ENCODE data around the gene NHLH2. TPM values are rescaled to one million over a fixed set of nuclear protein-coding genes. Genes with fewer than 3 reads are reported as not detected.

The NHLH2 gene
- total and polyA plus RNA-seq, 5 donors, result not detected

GRCh38 chr1:115837740-115838421, 3.0 kb downstream of the NHLH2 start:
- no peak overlapping the region for H3K27ac ChIP-seq (ENCODE audit: low read length)
- intact Hi-C loops (cut with DNase I), result no loop called here
- DNase-seq (peak in 2 of 3 donors; percentile 51 to 54), ATAC-seq (no peak)
- 4% methylated on average over 80 of the region's 80 CpGs for WGBS
- H3K27me3 ChIP-seq (ENCODE audit: control insufficient read depth, insufficient read depth), result peaks cover 4% of the 10 kb centered on the region
- peaks cover 6% of the 10 kb centered on the region for H3K4me1 ChIP-seq (ENCODE audit: control insufficient read depth, insufficient read depth, low read length)
- peak overlapping the region; percentile 0 for H3K4me3 ChIP-seq (ENCODE audit: low read length)
- no peaks in the 10 kb centered on the region for H3K9me3 ChIP-seq (ENCODE audit: control insufficient read depth, low read length)

GRCh38 chr1:115837341-115837739, 3.6 kb downstream of the NHLH2 start:
- H3K4me3 ChIP-seq (ENCODE audit: low read length), result no peak overlapping the region
- peaks cover 4% of the 10 kb centered on the region for H3K27me3 ChIP-seq (ENCODE audit: control insufficient read depth, insufficient read depth)
- no peak overlapping the region for H3K27ac ChIP-seq (ENCODE audit: low read length)
- no peak for ATAC-seq
- DNase-seq, result no peak
- H3K9me3 ChIP-seq (ENCODE audit: control insufficient read depth, low read length), result no peaks in the 10 kb centered on the region
- intact Hi-C loops (cut with DNase I), result no loop called here
- H3K4me1 ChIP-seq (ENCODE audit: control insufficient read depth, insufficient read depth, low read length), result peaks cover 6% of the 10 kb centered on the region
- 28% methylated on average over 4 of the region's 4 CpGs for WGBS

- H3K27ac ChIP-seq (ENCODE audit: low read length), result no peak overlapping the region
- H3K9me3 ChIP-seq (ENCODE audit: control insufficient read depth, low read length), result no peaks in the 10 kb centered on the region
- H3K4me1 ChIP-seq (ENCODE audit: control insufficient read depth, insufficient read depth, low read length), result no peaks in the 10 kb centered on the region
- DNase-seq (no peak), ATAC-seq (no peak)
- intact Hi-C loops (cut with DNase I), result no loop called here
- no peaks in the 10 kb centered on the region for H3K27me3 ChIP-seq (ENCODE audit: control insufficient read depth, insufficient read depth)
- WGBS, result 55% methylated on average over 5 of the region's 5 CpGs
- no peak overlapping the region for H3K4me3 ChIP-seq (ENCODE audit: low read length)
Observed at GRCh38 chr1:115833856-115834255, 7.1 kb downstream of the NHLH2 start.

GRCh38 chr1:115832651-115833050, 8.3 kb downstream of the NHLH2 start:
- DNase-seq (no peak), ATAC-seq (no peak)
- Histone ChIP-seq H3K9me3 (ENCODE audit: control insufficient read depth, low read length) (no peaks in the 10 kb centered on the region), H3K4me3 (ENCODE audit: low read length) (no peak overlapping the region), H3K4me1 (ENCODE audit: control insufficient read depth, insufficient read depth, low read length) (no peaks in the 10 kb centered on the region), H3K27ac (ENCODE audit: low read length) (no peak overlapping the region), H3K27me3 (ENCODE audit: control insufficient read depth, insufficient read depth) (no peaks in the 10 kb centered on the region)
- WGBS, result 85% methylated on average over 8 of the region's 8 CpGs
- intact Hi-C loops (cut with DNase I), result no loop called here

- intact Hi-C loops (cut with DNase I), result no loop called here
- Histone ChIP-seq H3K27ac (ENCODE audit: low read length) (no peak overlapping the region), H3K4me3 (ENCODE audit: low read length) (no peak overlapping the region), H3K4me1 (ENCODE audit: control insufficient read depth, insufficient read depth, low read length) (no peaks in the 10 kb centered on the region), H3K9me3 (ENCODE audit: control insufficient read depth, low read length) (no peaks in the 10 kb centered on the region), H3K27me3 (ENCODE audit: control insufficient read depth, insufficient read depth) (no peaks in the 10 kb centered on the region)
- WGBS, result 71% methylated on average over 3 of the region's 3 CpGs
- no peak for ATAC-seq
- no peak for DNase-seq
Observed at GRCh38 chr1:115830963-115831362, 10.0 kb downstream of the NHLH2 start.

- Histone ChIP-seq H3K27ac (ENCODE audit: low read length) (no peak overlapping the region), H3K27me3 (ENCODE audit: control insufficient read depth, insufficient read depth) (no peaks in the 10 kb centered on the region), H3K4me3 (ENCODE audit: low read length) (no peak overlapping the region), H3K4me1 (ENCODE audit: control insufficient read depth, insufficient read depth, low read length) (no peaks in the 10 kb centered on the region), H3K9me3 (ENCODE audit: control insufficient read depth, low read length) (no peaks in the 10 kb centered on the region)
- ATAC-seq (no peak), DNase-seq (no peak)
- WGBS, result 90% methylated on average over 3 of the region's 3 CpGs
- intact Hi-C loops (cut with DNase I), result no loop called here
Observed at GRCh38 chr1:115829947-115830346, 11.0 kb downstream of the NHLH2 start.

- Histone ChIP-seq H3K4me1 (ENCODE audit: control insufficient read depth, insufficient read depth, low read length) (no peaks in the 10 kb centered on the region), H3K9me3 (ENCODE audit: control insufficient read depth, low read length) (no peaks in the 10 kb centered on the region), H3K4me3 (ENCODE audit: low read length) (peak overlapping the region; percentile 37), H3K27ac (ENCODE audit: low read length) (no peak overlapping the region), H3K27me3 (ENCODE audit: control insufficient read depth, insufficient read depth) (no peaks in the 10 kb centered on the region)
- DNase-seq (peak in 1 of 3 donors; percentile 19), ATAC-seq (peak; percentile 76 to 81)
- intact Hi-C loops (cut with DNase I), result no loop called here
- 81% methylated on average over 20 of the region's 20 CpGs for WGBS
Observed at GRCh38 chr1:115829023-115829674, 11.8 kb downstream of the NHLH2 start.

- WGBS, result 6% methylated on average over 80 of the region's 80 CpGs
Observed at GRCh38 chr1:115828101-115829022, 12.6 kb downstream of the NHLH2 start.

GRCh38 chr1:115827452-115828044, 13.4 kb downstream of the NHLH2 start:
- no peak overlapping the region for H3K4me3 ChIP-seq (ENCODE audit: low read length)
- intact Hi-C loops (cut with DNase I), result no loop called here

More at GRCh38 chr1:115828101-115829022, 12.6 kb downstream of the NHLH2 start:
- Histone ChIP-seq H3K27ac (ENCODE audit: low read length) (no peak overlapping the region), H3K9me3 (ENCODE audit: control insufficient read depth, low read length) (no peaks in the 10 kb centered on the region), H3K4me3 (ENCODE audit: low read length) (peak overlapping the region; percentile 37), H3K27me3 (ENCODE audit: control insufficient read depth, insufficient read depth) (no peaks in the 10 kb centered on the region), H3K4me1 (ENCODE audit: control insufficient read depth, insufficient read depth, low read length) (no peaks in the 10 kb centered on the region)
- DNase-seq, result peak; percentile 31 to 72 (median 65)
- intact Hi-C loops (cut with DNase I), result no loop called here
- peak; percentile 77 to 78 for ATAC-seq

GRCh38 chr1:115826628-115827027, 14.3 kb downstream of the NHLH2 start:
- intact Hi-C loops (cut with DNase I), result no loop called here
- H3K27ac ChIP-seq (ENCODE audit: low read length), result no peak overlapping the region
- DNase-seq (no peak), ATAC-seq (no peak)
- no peaks in the 10 kb centered on the region for H3K4me1 ChIP-seq (ENCODE audit: control insufficient read depth, insufficient read depth, low read length)
- H3K4me3 ChIP-seq (ENCODE audit: low read length), result no peak overlapping the region
- no peaks in the 10 kb centered on the region for H3K27me3 ChIP-seq (ENCODE audit: control insufficient read depth, insufficient read depth)
- 24% methylated on average over 3 of the region's 3 CpGs for WGBS
- H3K9me3 ChIP-seq (ENCODE audit: control insufficient read depth, low read length), result no peaks in the 10 kb centered on the region

More at GRCh38 chr1:115827452-115828044, 13.4 kb downstream of the NHLH2 start:
- H3K27ac ChIP-seq (ENCODE audit: low read length), result no peak overlapping the region
- ATAC-seq (no peak), DNase-seq (no peak)
- 61% methylated on average over 7 of the region's 7 CpGs for WGBS
- H3K4me1 ChIP-seq (ENCODE audit: control insufficient read depth, insufficient read depth, low read length), result no peaks in the 10 kb centered on the region
- H3K9me3 ChIP-seq (ENCODE audit: control insufficient read depth, low read length), result no peaks in the 10 kb centered on the region
- no peaks in the 10 kb centered on the region for H3K27me3 ChIP-seq (ENCODE audit: control insufficient read depth, insufficient read depth)
